Stimulated activated naive B cell treated with anti-CD40 and anti-IgM and Interleukin-4, amounts not matched to agents 10 μg/mL and 1 μg/mL and 100 μg/mL, for 72 hours (primary cell): ENCODE results near the gene SPATA31A1.
"Not testable (repeated sequence)": the region's sequence is repeated elsewhere in the genome, so short reads cannot be mapped to it uniquely, and the experiment has no call there.

Experiments used
- ATAC-seq, 2 donors: fragments of 150-1000 bp; cut with Tn5 transposase; replicated peaks; 2 replicates each; pipeline ENCODE4 v1.10.0; 2021; ENCODE audit warnings: moderate library complexity in 1 of 2
- DNase-seq: peaks from one replicate; pipeline ENCODE4 v3.0.0; 2021
- H3K27ac Mint-ChIP-seq: one replicate; pipeline ENCODE4 v1.8.0; 2022; ENCODE audit warnings: mild to moderate bottlenecking, mixed read lengths
- H3K27me3 Mint-ChIP-seq, 2 donors: one replicate each; pipeline ENCODE4 v1.8.0; 2022; ENCODE audit warnings: mixed read lengths in 2 of 2
- H3K36me3 Mint-ChIP-seq, 2 donors: one replicate each; pipeline ENCODE4 v1.8.0; 2022; ENCODE audit warnings: mixed read lengths in 2 of 2, mild to moderate bottlenecking in 1 of 2
- H3K4me1 Mint-ChIP-seq, 2 donors: one replicate each; pipeline ENCODE4 v1.8.0; 2022; ENCODE audit warnings: mixed read lengths in 2 of 2, mild to moderate bottlenecking in 1 of 2
- H3K4me3 Mint-ChIP-seq, 2 donors: one replicate each; pipeline ENCODE4 v1.8.0; 2022; ENCODE audit warnings: mild to moderate bottlenecking in 2 of 2, mixed read lengths in 2 of 2, moderate library complexity in 1 of 2
- H3K9me3 Mint-ChIP-seq, 2 donors: one replicate each; pipeline ENCODE4 v1.8.0; 2022; ENCODE audit warnings: mixed read lengths in 2 of 2, mild to moderate bottlenecking in 1 of 2

The SPATA31A1 gene

DNA sequence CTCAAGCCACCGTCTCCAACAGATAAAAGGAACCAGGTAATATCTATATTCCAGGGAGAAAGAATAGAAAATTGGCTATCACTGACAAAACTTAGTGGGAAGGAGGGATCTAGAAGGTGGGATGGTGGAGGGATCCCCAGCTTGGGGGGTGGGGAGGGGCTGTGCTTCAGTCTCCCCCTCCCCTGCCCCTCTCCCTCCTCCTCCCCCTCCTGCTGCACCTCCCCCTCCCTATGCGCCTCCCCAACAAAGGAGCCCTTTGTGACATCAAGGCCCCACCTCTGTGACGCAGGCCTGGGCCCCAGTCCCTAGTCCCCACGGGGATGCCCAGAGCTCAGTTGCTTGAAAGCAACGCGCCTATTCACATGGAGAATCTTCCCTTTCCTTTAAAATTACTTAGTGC, at the start of gene SPATA31A1:
SPATA31A1 (plus strand) TSS at position 301 of the 400 bp plus-strand sequence; CDS start at position 363, 62 bp downstream.
- ATAC-seq, H3K27me3 Mint-ChIP-seq, H3K4me3 Mint-ChIP-seq, H3K36me3 Mint-ChIP-seq, H3K9me3 Mint-ChIP-seq, DNase-seq, H3K27ac Mint-ChIP-seq, H3K4me1 Mint-ChIP-seq: not testable (repeated sequence)

DNA sequence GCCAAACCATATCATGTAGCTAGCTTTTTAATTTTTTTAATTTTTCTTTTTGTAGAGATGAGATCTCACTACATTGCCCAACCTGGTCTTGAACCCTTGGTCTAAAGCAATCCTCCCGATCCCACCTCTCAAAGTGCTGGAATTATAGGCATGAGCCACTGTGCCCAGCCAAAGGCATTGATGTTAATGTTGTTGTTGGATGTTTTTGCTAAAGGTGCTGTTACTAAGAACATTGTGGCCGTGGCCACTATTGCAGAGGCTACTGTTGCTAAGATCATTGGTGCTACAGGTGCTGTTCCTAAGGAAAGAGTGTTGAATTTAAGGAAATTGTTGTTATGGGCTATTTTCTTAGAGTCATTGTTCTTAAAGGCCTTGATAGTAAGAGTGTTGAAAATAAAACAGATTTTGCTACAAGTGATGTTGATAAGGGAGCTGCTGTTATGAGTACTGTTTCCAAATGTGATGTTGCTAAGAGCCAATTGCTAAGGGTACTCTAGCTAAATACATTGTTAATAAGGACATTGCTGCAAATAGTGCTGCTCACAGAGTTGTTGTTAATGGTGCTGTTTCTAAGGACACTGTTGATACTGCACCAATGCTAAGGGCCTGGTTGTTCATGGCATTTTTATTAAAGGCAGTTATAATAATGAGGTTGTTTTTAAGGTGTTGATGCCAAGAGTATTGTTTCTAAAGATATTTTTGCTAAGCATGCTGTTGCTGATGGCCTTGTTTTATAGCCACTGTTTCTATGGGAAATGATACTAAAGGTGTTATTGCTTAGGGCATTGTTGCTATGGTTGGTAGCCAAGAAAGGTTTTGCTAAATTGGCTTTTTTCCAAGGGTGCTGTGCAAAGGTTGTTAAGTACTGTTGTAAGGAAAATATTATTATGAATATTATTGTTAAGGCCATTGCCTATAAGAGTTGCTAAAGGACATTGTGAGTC, 52.1 kb downstream of the SPATA31A1 start:
- not testable (repeated sequence) for H3K27me3 Mint-ChIP-seq, H3K36me3 Mint-ChIP-seq, H3K4me3 Mint-ChIP-seq, H3K4me1 Mint-ChIP-seq, H3K27ac Mint-ChIP-seq, H3K9me3 Mint-ChIP-seq, DNase-seq, ATAC-seq

DNA sequence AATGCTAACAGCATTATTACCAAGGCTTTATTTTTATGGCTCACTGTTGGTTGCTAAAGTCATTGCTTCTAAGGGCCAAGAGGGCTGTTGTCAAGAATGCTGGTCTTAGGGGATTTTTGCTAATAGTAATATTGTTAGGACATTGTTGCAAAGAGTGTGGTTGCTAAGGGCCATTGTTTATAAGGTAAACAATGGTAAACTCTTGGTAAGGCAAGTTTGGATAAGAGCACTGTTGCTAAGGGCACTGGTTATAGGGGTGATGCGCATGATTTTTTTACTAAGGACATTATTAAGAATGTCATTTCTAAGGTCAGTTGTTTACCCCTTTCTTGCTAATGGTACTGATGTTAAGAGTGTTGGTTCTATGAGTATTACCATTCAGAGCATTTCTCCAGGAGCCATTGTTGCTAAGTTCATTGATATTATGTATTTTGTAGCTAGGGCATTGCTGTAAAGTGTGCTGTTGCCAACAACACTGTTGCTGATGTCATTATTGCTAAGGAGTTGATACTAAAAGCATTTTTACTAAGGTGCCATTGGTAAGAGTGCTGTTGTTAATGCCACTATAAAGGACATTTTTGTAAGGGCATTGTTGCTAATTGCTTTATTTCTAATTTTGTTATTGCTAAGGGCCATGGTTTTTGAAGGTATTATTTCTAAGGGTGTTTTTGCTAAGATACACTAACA, 55.9 kb downstream of the SPATA31A1 start:
- H3K36me3 Mint-ChIP-seq, H3K4me3 Mint-ChIP-seq, H3K27ac Mint-ChIP-seq, ATAC-seq, H3K4me1 Mint-ChIP-seq, DNase-seq, H3K27me3 Mint-ChIP-seq, H3K9me3 Mint-ChIP-seq: not testable (repeated sequence)
